CD4-positive, alpha-beta T cell (primary cell): ENCODE results near the gene NME7. TPM values are rescaled to one million over a fixed set of nuclear protein-coding genes. Genes with fewer than 3 reads are reported as not detected.
A peak's percentile ranks its signal among the peaks of the same experiment; 100 is the strongest.

ENCODE experiments used
- ATAC-seq: fragments of 200-7000 bp; cut with Tn5 transposase; one replicate; pipeline ENCODE4 v1.10.0; 2022; ENCODE audit warnings: mild to moderate bottlenecking; ENCODE audit not compliant: poor library complexity
- CTCF ChIA-PET: fragments of 350-600 bp; sonication (Branson Sonifier 250); formaldehyde crosslinking; loops from one replicate; lab custom pipeline; 2021; ENCODE audit warnings: antibody characterized with exemption, inconsistent platforms; lab: Charles Lee
- POLR2A ChIA-PET: fragments of 350-600 bp; sonication (Branson Sonifier 250); formaldehyde crosslinking; loops from one replicate; lab custom pipeline; 2021; ENCODE audit warnings: antibody characterized with exemption, inconsistent platforms; lab: Charles Lee
- DNase-seq, 14 experiments: peaks; one replicate each; pipeline ENCODE4 v3.0.0-alpha.2; 2013 to 2020; ENCODE audit warnings: mixed read lengths in 2 of 14
- H3K27ac ChIP-seq, 2 donors: one replicate each; pipeline versions ENCODE4 v1.5.1 to v1.7.0; 2013; ENCODE audit warnings: low read length in 2 of 2, low read depth in 1 of 2, mild to moderate bottlenecking in 1 of 2
- H3K27me3 ChIP-seq, 2 experiments: 1 replicate in 1 of 2; 2 replicates in 1 of 2; pipeline versions ENCODE4 v1.6.1 to v1.7.0; 2013; ENCODE audit warnings: low read length in 2 of 2, control low read depth in 1 of 2, mild to moderate bottlenecking in 1 of 2, moderate library complexity in 1 of 2; ENCODE audit not compliant: insufficient read depth in 2 of 2, control insufficient read depth in 1 of 2
- H3K36me3 ChIP-seq: one replicate; pipeline ENCODE4 v1.6.1; 2013; ENCODE audit warnings: low read length, control low read depth; ENCODE audit not compliant: insufficient read depth
- H3K4me1 ChIP-seq: one replicate; pipeline ENCODE4 v1.6.1; 2013; ENCODE audit warnings: low read length, control low read depth; ENCODE audit not compliant: insufficient read depth
- H3K4me3 ChIP-seq: one replicate; pipeline ENCODE4 v1.5.1; 2013; ENCODE audit warnings: mild to moderate bottlenecking, low read length, moderate library complexity
- H3K9me3 ChIP-seq, 2 experiments: 1 replicate in 1 of 2; 2 replicates in 1 of 2; pipeline versions ENCODE4 v1.6.1 to v1.7.0; 2013; ENCODE audit warnings: low read length in 2 of 2, mild to moderate bottlenecking in 2 of 2, control low read depth in 1 of 2, moderate library complexity in 1 of 2; ENCODE audit not compliant: control insufficient read depth in 1 of 2, insufficient read depth in 1 of 2
- H3K27ac Mint-ChIP-seq: one replicate; pipeline ENCODE4 v1.8.0; 2020; ENCODE audit warnings: mixed read lengths
- H3K27me3 Mint-ChIP-seq: one replicate; pipeline ENCODE4 v1.8.0; 2021; ENCODE audit warnings: mixed read lengths
- H3K36me3 Mint-ChIP-seq: one replicate; pipeline ENCODE4 v1.8.0; 2021; ENCODE audit warnings: low read depth, mixed read lengths
- H3K4me1 Mint-ChIP-seq: one replicate; pipeline ENCODE4 v1.8.0; 2021; ENCODE audit warnings: low read depth, mixed read lengths
- H3K4me3 Mint-ChIP-seq: one replicate; pipeline ENCODE4 v1.8.0; 2020; ENCODE audit warnings: mild to moderate bottlenecking, mixed read lengths
- H3K9me3 Mint-ChIP-seq: one replicate; pipeline ENCODE4 v1.8.0; 2020; ENCODE audit warnings: mixed read lengths
- intact Hi-C, 2 experiments: fragments of 100-400 bp; cut with DNase I in 1 of 2; cut with micrococcal nuclease in 1 of 2; formaldehyde crosslinking; loops; one replicate each; pipeline versions ENCODE4 v1.15.1 to v1.9.0; 2023 to 2025; cut with DNase I, micrococcal nuclease
- total RNA-seq, 174 experiments: library from RNA in 2 of 174; stranded (reverse) in 2 of 174; gene quantifications; one replicate each; pipeline ENCODE4 v1.2.3 and lab custom pipeline; 2021 to 2026
- TF ChIP-seq, protein P1 (sequence below): fragments of 200-600 bp; IDR thresholded peaks from one replicate; pipeline ENCODE4 v1.8.0; 2022; ENCODE audit warnings: antibody characterized with exemption, mild to moderate bottlenecking

Gene NME7
- total RNA-seq, 2 experiments from 2014 or later = 7.2 to 8.3 TPM

GRCh38 chr1:169360415-169360814 is 7.2 kb downstream of the NME7 start:
- Mint-ChIP-seq H3K27me3 (no peaks in the 10 kb centered on the region), H3K4me1 (peaks cover 16% of the 10 kb centered on the region), H3K36me3 (no peaks in the 10 kb centered on the region), H3K9me3 (no peaks in the 10 kb centered on the region), H3K27ac (no peak overlapping the region), H3K4me3 (no peak overlapping the region)
- ChIA-PET CTCF (interaction anchor here (3.9 kb wide), 1 partner anchor 12 kb away, joined by 13 read pairs; no protein-coding TSS in a partner anchor), POLR2A (no interaction called here)
- TF ChIP-seq, protein P1, sequence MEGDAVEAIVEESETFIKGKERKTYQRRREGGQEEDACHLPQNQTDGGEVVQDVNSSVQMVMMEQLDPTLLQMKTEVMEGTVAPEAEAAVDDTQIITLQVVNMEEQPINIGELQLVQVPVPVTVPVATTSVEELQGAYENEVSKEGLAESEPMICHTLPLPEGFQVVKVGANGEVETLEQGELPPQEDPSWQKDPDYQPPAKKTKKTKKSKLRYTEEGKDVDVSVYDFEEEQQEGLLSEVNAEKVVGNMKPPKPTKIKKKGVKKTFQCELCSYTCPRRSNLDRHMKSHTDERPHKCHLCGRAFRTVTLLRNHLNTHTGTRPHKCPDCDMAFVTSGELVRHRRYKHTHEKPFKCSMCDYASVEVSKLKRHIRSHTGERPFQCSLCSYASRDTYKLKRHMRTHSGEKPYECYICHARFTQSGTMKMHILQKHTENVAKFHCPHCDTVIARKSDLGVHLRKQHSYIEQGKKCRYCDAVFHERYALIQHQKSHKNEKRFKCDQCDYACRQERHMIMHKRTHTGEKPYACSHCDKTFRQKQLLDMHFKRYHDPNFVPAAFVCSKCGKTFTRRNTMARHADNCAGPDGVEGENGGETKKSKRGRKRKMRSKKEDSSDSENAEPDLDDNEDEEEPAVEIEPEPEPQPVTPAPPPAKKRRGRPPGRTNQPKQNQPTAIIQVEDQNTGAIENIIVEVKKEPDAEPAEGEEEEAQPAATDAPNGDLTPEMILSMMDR = no peak
- peaks cover 3% of the 10 kb centered on the region for H3K4me1 ChIP-seq
- no peak overlapping the region for H3K27ac ChIP-seq
- ATAC-seq (no peak), DNase-seq (no peak)
- no peak overlapping the region for H3K4me3 ChIP-seq
- H3K36me3 ChIP-seq = no peaks in the 10 kb centered on the region
- H3K27me3 ChIP-seq = no peaks in the 10 kb centered on the region
- intact Hi-C loops = loop anchor here (10.0 kb wide), 3 partner anchors 344 to 1646 kb away; partner anchors contain the start of gene TIPRL (in 1 of the 2)
- no peaks in the 10 kb centered on the region for H3K9me3 ChIP-seq

GRCh38 chr1:169348383-169349036 is 19.1 kb downstream of the NME7 start:
- H3K36me3 ChIP-seq = no peaks in the 10 kb centered on the region
- H3K4me1 ChIP-seq = no peaks in the 10 kb centered on the region
- H3K27me3 Mint-ChIP-seq = no peaks in the 10 kb centered on the region
- POLR2A ChIA-PET = interaction anchor here (1.0 to 1.5 kb wide), 3 partner anchors 9 to 1006 kb away, joined by 3 to 10 read pairs (median 4); no protein-coding TSS in a partner anchor
- H3K27ac ChIP-seq = no peak overlapping the region
- intact Hi-C loops = loop anchor here (1.0 to 10.0 kb wide), 8 partner anchors 241 to 1264 kb away; partner anchors contain the start of gene ATP1B1 (in 1 of the 2)
- H3K4me3 ChIP-seq = no peak overlapping the region
- H3K27me3 ChIP-seq = no peaks in the 10 kb centered on the region
- no peak overlapping the region for H3K27ac Mint-ChIP-seq
- no peaks in the 10 kb centered on the region for H3K4me1 Mint-ChIP-seq
- CTCF ChIA-PET = interaction anchor here (0.6 to 3.0 kb wide), 15 partner anchors 12 to 1842 kb away, joined by 3 to 20 read pairs (median 3); partner anchors contain the start of genes BLZF1 and NME7
- H3K9me3 ChIP-seq = no peaks in the 10 kb centered on the region
- ATAC-seq = peak; percentile 46
- peak in 4 of 14 experiments; percentile 38 to 79 (median 68) for DNase-seq
- H3K4me3 Mint-ChIP-seq = no peak overlapping the region
- no peaks in the 10 kb centered on the region for H3K36me3 Mint-ChIP-seq
- TF ChIP-seq, protein P1 = peak; percentile 92
- peaks cover 2% of the 10 kb centered on the region for H3K9me3 Mint-ChIP-seq

DNA sequence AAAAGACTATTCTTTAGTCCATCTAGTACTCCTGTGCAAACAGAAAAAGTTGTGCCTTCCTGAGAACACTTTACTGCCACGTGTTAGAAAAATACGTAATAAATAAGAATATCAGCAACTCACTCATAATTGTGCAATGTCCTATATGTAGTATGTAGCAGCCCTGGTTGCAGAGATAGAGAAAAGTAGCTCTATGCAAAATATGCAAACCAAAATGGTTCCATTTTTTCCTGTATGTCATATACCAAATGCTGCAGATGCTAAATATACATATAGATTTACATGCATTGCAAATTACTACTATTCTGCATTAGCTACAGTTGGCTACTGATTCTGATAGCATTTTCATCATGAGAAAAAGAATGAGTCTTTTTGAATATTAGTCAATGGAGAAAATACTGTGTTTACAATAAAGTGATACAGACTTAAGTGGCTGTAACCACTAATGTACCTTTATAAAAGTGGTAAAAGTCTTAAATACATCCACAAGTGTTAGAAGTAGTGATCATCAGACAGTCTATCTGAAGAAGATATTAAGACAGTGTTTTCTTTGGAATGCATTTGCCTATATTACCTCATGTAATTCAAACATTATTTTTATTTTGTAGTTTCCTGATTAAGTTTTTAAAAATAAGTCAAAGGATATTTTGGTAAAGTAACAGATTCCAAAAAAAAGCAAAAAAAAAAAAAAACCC is 19.8 kb downstream of the NME7 start:
- H3K36me3 Mint-ChIP-seq = no peaks in the 10 kb centered on the region
- no peak overlapping the region for H3K27ac Mint-ChIP-seq
- H3K27me3 Mint-ChIP-seq = no peaks in the 10 kb centered on the region
- Histone ChIP-seq H3K4me1 (no peaks in the 10 kb centered on the region), H3K4me3 (no peak overlapping the region), H3K36me3 (no peaks in the 10 kb centered on the region), H3K27ac (no peak overlapping the region), H3K9me3 (no peaks in the 10 kb centered on the region), H3K27me3 (no peaks in the 10 kb centered on the region)
- intact Hi-C loops = loop anchor here (1.0 to 10.0 kb wide), 8 partner anchors 241 to 1263 kb away; partner anchors contain the start of gene ATP1B1 (in 1 of the 2)
- DNase-seq (no peak), ATAC-seq (no peak)
- no peaks in the 10 kb centered on the region for H3K4me1 Mint-ChIP-seq
- TF ChIP-seq, protein P1 = no peak
- CTCF ChIA-PET = interaction anchor here (0.6 to 3.0 kb wide), 14 partner anchors 12 to 1841 kb away, joined by 3 to 20 read pairs (median 3); partner anchors contain the start of genes BLZF1 and NME7
- H3K4me3 Mint-ChIP-seq = no peak overlapping the region
- POLR2A ChIA-PET = interaction anchor here (1.0 to 1.5 kb wide), 3 partner anchors 9 to 1006 kb away, joined by 3 to 10 read pairs (median 4); no protein-coding TSS in a partner anchor
- H3K9me3 Mint-ChIP-seq = peaks cover 2% of the 10 kb centered on the region
